Neural cell (in vitro differentiated cells): ENCODE measurements around the gene ZNF502. TPM values are rescaled to one million over a fixed set of nuclear protein-coding genes. Genes with fewer than 3 reads are reported as not detected.

Experiments used
- H2AFZ ChIP-seq: fragments of 200-600, 300-800 bp; sonication (generic), shearing (Covaris generic); 2 replicates; pipeline ENCODE4 v1.6.0; 2014; ENCODE audit warnings: low read depth, mild to moderate bottlenecking, antibody characterized with exemption, low read length, moderate library complexity
- H3F3A ChIP-seq: fragments of 200-600 bp; shearing (Covaris generic); 2 replicates; pipeline ENCODE4 v1.6.1; 2016; ENCODE audit warnings: mild to moderate bottlenecking, moderate library complexity, mixed read lengths, antibody characterized with exemption, low read length; ENCODE audit not compliant: insufficient read depth, poor library complexity, severe bottlenecking
- H3K27ac ChIP-seq: fragments of 200-600, 300-800 bp; sonication (generic), shearing (Covaris generic); 2 replicates; pipeline ENCODE4 v1.5.1; 2014; ENCODE audit warnings: mild to moderate bottlenecking, low read length, moderate library complexity
- H3K27me3 ChIP-seq: fragments of 300-800, 200-600 bp; sonication (generic), shearing (Covaris generic); 2 replicates; pipeline ENCODE4 v1.6.0; 2014; ENCODE audit warnings: mild to moderate bottlenecking, low read depth, low read length, moderate library complexity; ENCODE audit not compliant: insufficient read depth
- H3K36me3 ChIP-seq: fragments of 300-800, 200-600 bp; sonication (generic), shearing (Covaris generic); 2 replicates; pipeline ENCODE4 v1.5.1; 2014; ENCODE audit warnings: mild to moderate bottlenecking, antibody characterized with exemption, low read length, moderate library complexity; ENCODE audit not compliant: insufficient read depth
- H3K4me2 ChIP-seq: fragments of 300-800, 200-600 bp; sonication (generic), shearing (Covaris generic); 2 replicates; pipeline ENCODE4 v1.6.0; 2014; ENCODE audit warnings: mild to moderate bottlenecking, low read length
- H3K4me3 ChIP-seq: fragments of 300-800, 200-600 bp; sonication (generic), shearing (Covaris generic); 2 replicates; pipeline ENCODE4 v1.5.1; 2014; ENCODE audit warnings: mild to moderate bottlenecking, low read length, moderate library complexity
- H3K79me2 ChIP-seq: fragments of 200-600 bp; shearing (Covaris generic); replicated peaks from 2 replicates; pipeline ENCODE4 v1.6.0; 2014; ENCODE audit warnings: mild to moderate bottlenecking, low read length, moderate library complexity; ENCODE audit not compliant: insufficient read depth
- H3K9ac ChIP-seq: fragments of 300-800, 200-600 bp; sonication (generic), shearing (Covaris generic); 2 replicates; pipeline ENCODE4 v1.6.1; 2016; ENCODE audit warnings: mild to moderate bottlenecking, low read length, mixed read lengths
- H3K9me2 ChIP-seq: fragments of 200-600 bp; shearing (Covaris generic); 2 replicates; pipeline ENCODE4 v1.6.1; 2016; ENCODE audit warnings: mild to moderate bottlenecking, low read length, mixed read lengths; ENCODE audit not compliant: insufficient read depth
- H3K9me3 ChIP-seq: fragments of 200-600, 300-800 bp; sonication (generic), shearing (Covaris generic); 2 replicates; pipeline ENCODE4 v1.6.1; 2016; ENCODE audit warnings: mild to moderate bottlenecking, mixed run types, low read length, moderate library complexity, mixed read lengths
- H4K20me1 ChIP-seq: fragments of 200-600 bp; shearing (Covaris generic); 2 replicates; pipeline ENCODE4 v1.6.1; 2016; ENCODE audit warnings: mild to moderate bottlenecking, mixed run types; ENCODE audit not compliant: insufficient read depth
- CTCF ChIP-seq: fragments of 450-650 bp; IDR thresholded peaks from 2 replicates; pipeline ENCODE4 v1.5.1; 2014; ENCODE audit warnings: antibody characterized with exemption, mild to moderate bottlenecking, moderate library complexity; ENCODE audit not compliant: poor library complexity, severe bottlenecking
- EP300 ChIP-seq: fragments of 450-650 bp; conservative IDR thresholded peaks from 2 replicates; pipeline ENCODE4 v1.6.1; 2014; ENCODE audit warnings: antibody characterized with exemption, mild to moderate bottlenecking, moderate library complexity; ENCODE audit not compliant: poor library complexity, severe bottlenecking
- EZH2 ChIP-seq: fragments of 200-600, 300-800 bp; shearing (Covaris generic), sonication (generic); IDR thresholded peaks from 2 replicates; pipeline ENCODE4 v1.6.1; 2014; ENCODE audit warnings: antibody characterized with exemption, low read length, borderline replicate concordance, mild to moderate bottlenecking; ENCODE audit not compliant: insufficient read depth, poor library complexity, severe bottlenecking
- MXI1 ChIP-seq: fragments of 450-650 bp; conservative IDR thresholded peaks from 2 replicates; pipeline ENCODE4 v1.6.1; 2014; ENCODE audit warnings: antibody characterized with exemption, mild to moderate bottlenecking; ENCODE audit not compliant: poor library complexity, severe bottlenecking
- POLR2AphosphoS5 ChIP-seq: IDR thresholded peaks from 2 replicates; pipeline ENCODE4 v1.6.1; 2012
- RAD21 ChIP-seq: fragments of 450-650 bp; conservative IDR thresholded peaks from 2 replicates; pipeline ENCODE4 v1.6.1; 2014; ENCODE audit warnings: antibody characterized with exemption, mild to moderate bottlenecking, moderate library complexity
- REST ChIP-seq: IDR thresholded peaks from 2 replicates; pipeline ENCODE4 v1.6.1; 2012; ENCODE audit warnings: borderline replicate concordance
- SMC3 ChIP-seq: fragments of 450-650 bp; conservative IDR thresholded peaks from 2 replicates; pipeline ENCODE4 v1.6.1; 2014; ENCODE audit warnings: antibody characterized with exemption, mild to moderate bottlenecking, moderate library complexity; ENCODE audit not compliant: poor library complexity
- TAF1 ChIP-seq: IDR thresholded peaks from 2 replicates; pipeline ENCODE4 v1.6.1; 2012; ENCODE audit warnings: low read depth
- polyA plus RNA-seq: library from polyadenylated mRNA; depleted of rRNA; stranded (reverse); fragments of >200 nt; gene quantifications from 2 replicates; pipeline ENCODE4 v1.2.3, GENCODE V29; 2014

Gene ZNF502
- polyA plus RNA-seq, 1 donor from 2014 or later = 16.0 TPM

GRCh38 chr3:44680921-44681455 is 31.5 kb upstream of the ZNF502 start:
- H3K79me2 ChIP-seq = no peaks in the 10 kb centered on the region
- no peaks in the 10 kb centered on the region for H3K27me3 ChIP-seq
- H3K36me3 ChIP-seq = no peaks in the 10 kb centered on the region
- no peak overlapping the region for H3K4me2 ChIP-seq
- no peaks in the 10 kb centered on the region for H3F3A ChIP-seq
- no peaks in the 10 kb centered on the region for H3K9me3 ChIP-seq
- H3K9me2 ChIP-seq = no peaks in the 10 kb centered on the region
- no peak overlapping the region for H3K4me3 ChIP-seq
- H3K9ac ChIP-seq = no peak overlapping the region
- no peak overlapping the region for H3K27ac ChIP-seq
- TF ChIP-seq POLR2AphosphoS5 (no peak), MXI1 (no peak), CTCF (no peak), EP300 (no peak), EZH2 (no peak), REST (no peak), SMC3 (no peak), TAF1 (no peak), RAD21 (no peak)
- H2AFZ ChIP-seq = no peak overlapping the region
- no peaks in the 10 kb centered on the region for H4K20me1 ChIP-seq

- no peaks in the 10 kb centered on the region for H3K9me3 ChIP-seq
- no peaks in the 10 kb centered on the region for H3K79me2 ChIP-seq
- no peaks in the 10 kb centered on the region for H4K20me1 ChIP-seq
- no peaks in the 10 kb centered on the region for H3F3A ChIP-seq
- no peaks in the 10 kb centered on the region for H3K36me3 ChIP-seq
- H3K9ac ChIP-seq = no peak overlapping the region
- TF ChIP-seq TAF1 (no peak), EP300 (no peak), CTCF (no peak), EZH2 (no peak), POLR2AphosphoS5 (no peak), MXI1 (no peak), RAD21 (no peak), REST (no peak)
- no peaks in the 10 kb centered on the region for H3K9me2 ChIP-seq
- no peaks in the 10 kb centered on the region for H3K27me3 ChIP-seq
- no peak overlapping the region for H3K4me2 ChIP-seq
- H2AFZ ChIP-seq = no peak overlapping the region
- H3K4me3 ChIP-seq = no peak overlapping the region
- no peak overlapping the region for H3K27ac ChIP-seq
Observed at GRCh38 chr3:44682182-44682896, 30.1 kb upstream of the ZNF502 start.
